Activated gamma-delta T cell treated with Interleukin-2 at 50 U/mL for 16 hours (primary cell): ENCODE results near the gene CABP5.

Experiments
- DNase-seq: peaks from one replicate; pipeline ENCODE4 v3.0.0-alpha.2; 2020

The CABP5 gene

GRCh38 chr19:48029431-48029830 lies 14.4 kb downstream of the CABP5 start:
- DNase-seq = no peak

- no peak for DNase-seq
Measured at GRCh38 chr19:48025480-48025879, 18.4 kb downstream of the CABP5 start.

GRCh38 chr19:48023518-48023917 lies 20.4 kb downstream of the CABP5 start:
- DNase-seq = no peak

- DNase-seq = no peak
Measured at GRCh38 chr19:48023011-48023410, 20.9 kb downstream of the CABP5 start.

- no peak for DNase-seq
Measured at GRCh38 chr19:48020686-48021085, 23.2 kb downstream of the CABP5 start.

- DNase-seq = no peak
Measured at GRCh38 chr19:48010932-48011758, 32.7 kb downstream of the CABP5 start.

- DNase-seq = no peak
Measured at GRCh38 chr19:48006762-48007161, 37.1 kb downstream of the CABP5 start.

GRCh38 chr19:48004236-48004635 lies 39.6 kb downstream of the CABP5 start:
- DNase-seq = no peak

GRCh38 chr19:48000846-48001245 lies 43.0 kb downstream of the CABP5 start:
- no peak for DNase-seq

- DNase-seq = no peak
Measured at GRCh38 chr19:47998800-47999199, 45.1 kb downstream of the CABP5 start.

- DNase-seq = no peak
Measured at GRCh38 chr19:47996230-47996727, 47.6 kb downstream of the CABP5 start.

GRCh38 chr19:47994209-47994802 lies 49.6 kb downstream of the CABP5 start, which contains the start of gene ELSPBP1:
Gene ELSPBP1, plus strand, starts transcription at chr19:47994632. Its CDS starts 14,036 bp downstream, at chr19:48008668.
- no peak for DNase-seq

- DNase-seq = no peak
Measured at GRCh38 chr19:47992070-47992469, 51.8 kb downstream of the CABP5 start, which contains the start of gene BSPH1. Gene BSPH1, minus strand, starts transcription at chr19:47992170. Its CDS starts 89 bp downstream, at chr19:47992081.

- no peak for DNase-seq
Measured at GRCh38 chr19:47991191-47991808, 52.6 kb downstream of the CABP5 start.
